ENCODE measurements around the gene PPP1R9B.

- TF ChIP-seq EZH2 (IDR thresholded peaks at IDR 0.05; ENCODE audit: borderline replicate concordance, low read depth, low read length, severe bottlenecking) = no peak
- no peak for TF ChIP-seq CTCF (IDR thresholded peaks at IDR 0.05; ENCODE audit: borderline replicate concordance, extremely low read depth, low read length, poor library complexity, severe bottlenecking)
Measured at GRCh38 chr17:50180620-50181019, 30.1 kb upstream of the PPP1R9B start.
